Liver (tissue), 3 donors: Measurements from ENCODE around the gene ABCC10.
"Not testable (repeated sequence)": the region's sequence is repeated elsewhere in the genome, so short reads cannot be mapped to it uniquely, and the experiment has no call there.

Experiments
- JUND ChIP-seq, 2 donors: IDR thresholded peaks; 2 replicates each; pipeline ENCODE4 v1.6.1; 2016; ENCODE audit warnings: antibody characterized with exemption in 2 of 2
- YY1 ChIP-seq: IDR thresholded peaks from 2 replicates; pipeline ENCODE4 v1.6.1; 2016; ENCODE audit warnings: antibody characterized with exemption, mild to moderate bottlenecking
- TF ChIP-seq, protein P1 (sequence below): fragments of 150-350 bp; IDR thresholded peaks from 2 replicates; pipeline ENCODE4 v1.5.1; 2017; ENCODE audit warnings: improper control_type of control experiment, low read depth, low read length; ENCODE audit not compliant: missing input control
- TF ChIP-seq, protein P2 (sequence below): IDR thresholded peaks from 2 replicates; pipeline ENCODE4 v1.6.1; 2016; ENCODE audit warnings: antibody characterized with exemption
- TF ChIP-seq, protein P3 (sequence below): IDR thresholded peaks from 2 replicates; pipeline ENCODE4 v1.6.1; 2016; ENCODE audit warnings: antibody characterized with exemption
- donor health status: healthy.
- donor health status: healthy.

DNA sequence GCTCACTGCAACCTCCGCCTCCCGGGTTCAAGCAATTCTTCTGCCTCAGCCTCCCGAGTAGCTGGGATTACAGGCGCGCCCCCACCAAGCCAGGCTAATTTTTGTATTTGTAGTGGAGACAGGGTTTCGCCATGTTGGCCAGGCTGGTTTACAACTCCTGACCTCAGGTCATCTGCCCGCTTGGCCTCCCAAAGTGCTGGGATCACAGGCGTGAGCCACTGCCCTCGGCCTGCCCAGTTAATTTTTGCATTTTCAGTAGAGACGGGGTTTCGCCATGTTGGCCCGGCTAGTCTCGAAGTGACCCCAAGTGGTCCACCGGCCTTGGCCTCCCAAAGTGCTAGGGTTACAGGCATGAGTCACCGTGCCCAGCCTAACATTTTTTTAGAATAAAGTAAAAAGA lies 30.8 kb downstream of the ABCC10 start:
- TF ChIP-seq, protein P1, sequence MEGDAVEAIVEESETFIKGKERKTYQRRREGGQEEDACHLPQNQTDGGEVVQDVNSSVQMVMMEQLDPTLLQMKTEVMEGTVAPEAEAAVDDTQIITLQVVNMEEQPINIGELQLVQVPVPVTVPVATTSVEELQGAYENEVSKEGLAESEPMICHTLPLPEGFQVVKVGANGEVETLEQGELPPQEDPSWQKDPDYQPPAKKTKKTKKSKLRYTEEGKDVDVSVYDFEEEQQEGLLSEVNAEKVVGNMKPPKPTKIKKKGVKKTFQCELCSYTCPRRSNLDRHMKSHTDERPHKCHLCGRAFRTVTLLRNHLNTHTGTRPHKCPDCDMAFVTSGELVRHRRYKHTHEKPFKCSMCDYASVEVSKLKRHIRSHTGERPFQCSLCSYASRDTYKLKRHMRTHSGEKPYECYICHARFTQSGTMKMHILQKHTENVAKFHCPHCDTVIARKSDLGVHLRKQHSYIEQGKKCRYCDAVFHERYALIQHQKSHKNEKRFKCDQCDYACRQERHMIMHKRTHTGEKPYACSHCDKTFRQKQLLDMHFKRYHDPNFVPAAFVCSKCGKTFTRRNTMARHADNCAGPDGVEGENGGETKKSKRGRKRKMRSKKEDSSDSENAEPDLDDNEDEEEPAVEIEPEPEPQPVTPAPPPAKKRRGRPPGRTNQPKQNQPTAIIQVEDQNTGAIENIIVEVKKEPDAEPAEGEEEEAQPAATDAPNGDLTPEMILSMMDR = not testable (repeated sequence)
- TF ChIP-seq JUND (IDR thresholded peaks at IDR 0.05); YY1: not testable (repeated sequence)
- TF ChIP-seq, protein P2, sequence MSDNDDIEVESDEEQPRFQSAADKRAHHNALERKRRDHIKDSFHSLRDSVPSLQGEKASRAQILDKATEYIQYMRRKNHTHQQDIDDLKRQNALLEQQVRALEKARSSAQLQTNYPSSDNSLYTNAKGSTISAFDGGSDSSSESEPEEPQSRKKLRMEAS = not testable (repeated sequence)
- TF ChIP-seq, protein P3, sequence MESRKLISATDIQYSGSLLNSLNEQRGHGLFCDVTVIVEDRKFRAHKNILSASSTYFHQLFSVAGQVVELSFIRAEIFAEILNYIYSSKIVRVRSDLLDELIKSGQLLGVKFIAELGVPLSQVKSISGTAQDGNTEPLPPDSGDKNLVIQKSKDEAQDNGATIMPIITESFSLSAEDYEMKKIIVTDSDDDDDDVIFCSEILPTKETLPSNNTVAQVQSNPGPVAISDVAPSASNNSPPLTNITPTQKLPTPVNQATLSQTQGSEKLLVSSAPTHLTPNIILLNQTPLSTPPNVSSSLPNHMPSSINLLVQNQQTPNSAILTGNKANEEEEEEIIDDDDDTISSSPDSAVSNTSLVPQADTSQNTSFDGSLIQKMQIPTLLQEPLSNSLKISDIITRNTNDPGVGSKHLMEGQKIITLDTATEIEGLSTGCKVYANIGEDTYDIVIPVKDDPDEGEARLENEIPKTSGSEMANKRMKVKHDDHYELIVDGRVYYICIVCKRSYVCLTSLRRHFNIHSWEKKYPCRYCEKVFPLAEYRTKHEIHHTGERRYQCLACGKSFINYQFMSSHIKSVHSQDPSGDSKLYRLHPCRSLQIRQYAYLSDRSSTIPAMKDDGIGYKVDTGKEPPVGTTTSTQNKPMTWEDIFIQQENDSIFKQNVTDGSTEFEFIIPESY = not testable (repeated sequence)
